AG09319 (cell line): ENCODE results near the gene CACNA2D3.

ENCODE experiments used
- DNase-seq: peaks from one replicate; pipeline ENCODE4 v3.0.0-alpha.2; 2010; ENCODE audit warnings: low read depth; ENCODE audit errors: extremely low read depth
- CTCF ChIP-seq: IDR thresholded peaks from 2 replicates; pipeline ENCODE4 v1.5.1; 2011; ENCODE audit warnings: low read depth, mild to moderate bottlenecking, inconsistent platforms, low read length, moderate library complexity

CACNA2D3 gene

GRCh38 chr3:54642147-54642546 lies 519.8 kb downstream of the CACNA2D3 start:
- DNase-seq = no peak

GRCh38 chr3:54647721-54648120 lies 525.4 kb downstream of the CACNA2D3 start:
- DNase-seq = no peak
- TF ChIP-seq CTCF = no peak

More at GRCh38 chr3:54642147-54642546, 519.8 kb downstream of the CACNA2D3 start:
- no peak for TF ChIP-seq CTCF

GRCh38 chr3:54649551-54649950 lies 527.2 kb downstream of the CACNA2D3 start:
- TF ChIP-seq CTCF = no peak
- DNase-seq = no peak

GRCh38 chr3:54653456-54654195 lies 531.3 kb downstream of the CACNA2D3 start:
- no peak for DNase-seq
- TF ChIP-seq CTCF = no peak

- no peak for TF ChIP-seq CTCF
- no peak for DNase-seq
These were observed 532.4 kb downstream of the CACNA2D3 start for GRCh38 chr3:54654776-54655175.

GRCh38 chr3:54659347-54659746 lies 537.0 kb downstream of the CACNA2D3 start:
- DNase-seq = no peak
- TF ChIP-seq CTCF = no peak

GRCh38 chr3:54660714-54661132 lies 538.4 kb downstream of the CACNA2D3 start:
- DNase-seq = peak; percentile 10
- no peak for TF ChIP-seq CTCF
